Hematopoietic multipotent progenitor cell treated with erythropoietin and hydrocortisone succinate and interleukin-3 and kit ligand, for 17 days (in vitro differentiated cells): ENCODE results near the gene CCDC180.
"Not testable (repeated sequence)": the region's sequence is repeated elsewhere in the genome, so short reads cannot be mapped to it uniquely, and the experiment has no call there.

Experiments
- DNase-seq: peaks from one replicate; pipeline ENCODE4 v3.0.0-alpha.2; 2015; ENCODE audit warnings: low spot score

Gene CCDC180

GRCh38 chr9:97311798-97312500 is 4.5 kb downstream of the CCDC180 start:
- no peak for DNase-seq

- no peak for DNase-seq
These were observed 5.1 kb downstream of the CCDC180 start for GRCh38 chr9:97312556-97312955.

DNA sequence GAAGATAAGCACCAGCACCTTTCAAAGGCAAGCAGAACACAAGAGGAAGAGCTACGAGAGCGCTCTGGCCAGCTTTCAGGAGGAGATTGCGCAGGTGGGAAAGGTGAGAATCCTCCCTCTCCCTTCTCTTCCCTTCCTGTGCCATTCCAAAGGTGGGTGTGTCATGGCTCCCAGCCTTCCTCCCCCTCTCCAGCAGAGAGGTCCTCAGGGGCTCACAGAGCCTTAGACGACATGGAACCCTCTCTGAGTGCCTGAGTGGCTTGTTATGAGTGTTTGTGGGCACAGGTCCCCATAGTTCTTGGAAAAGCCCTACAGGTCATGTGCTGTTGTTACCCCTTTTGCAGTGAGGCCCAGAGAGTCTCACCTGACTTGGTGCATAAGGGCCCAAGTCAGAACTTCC is 5.8 kb downstream of the CCDC180 start:
- DNase-seq = no peak

DNA sequence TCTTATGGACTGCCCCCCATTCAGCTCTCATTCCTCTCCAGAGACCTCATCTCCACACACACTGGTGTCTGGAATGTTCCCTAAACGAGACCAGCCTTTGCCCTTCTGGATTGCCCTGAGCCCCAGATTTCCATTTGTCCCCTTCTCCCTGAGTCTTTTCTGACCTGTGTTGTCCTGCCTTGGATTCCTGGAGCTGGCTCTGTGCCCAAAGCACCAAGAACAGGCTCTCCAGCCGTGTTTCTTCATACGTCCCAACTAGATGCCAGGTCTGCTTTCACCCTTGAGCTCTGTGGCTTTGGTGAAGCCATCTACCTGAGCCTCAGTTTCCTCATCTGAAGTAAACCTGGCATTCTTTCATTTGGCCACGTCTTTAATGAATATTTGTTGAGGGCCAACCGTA is 6.3 kb downstream of the CCDC180 start:
- no peak for DNase-seq

DNA sequence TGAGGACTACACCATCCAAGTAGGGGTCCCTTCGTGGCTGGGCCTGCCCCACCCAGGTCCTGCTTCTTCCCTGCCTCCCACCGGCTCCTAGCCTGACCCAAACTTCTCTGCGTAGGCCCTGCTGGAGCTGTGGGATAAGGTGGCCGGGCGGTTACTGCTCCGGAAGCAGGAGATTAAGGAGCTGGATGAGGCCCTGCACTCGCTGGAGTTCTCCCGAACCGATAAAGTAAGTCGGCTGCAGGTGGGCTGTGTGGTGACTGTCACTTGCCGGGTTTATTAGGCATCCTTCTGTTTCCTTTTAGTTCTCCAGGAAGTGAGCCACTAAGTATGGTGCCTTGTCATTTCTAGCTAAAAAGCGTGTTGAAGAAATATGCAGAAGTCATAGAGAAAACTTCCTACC is 7.0 kb downstream of the CCDC180 start:
- DNase-seq = no peak

- no peak for DNase-seq
These were observed 8.1 kb downstream of the CCDC180 start for GRCh38 chr9:97315550-97315949.

- no peak for DNase-seq
These were observed 9.4 kb downstream of the CCDC180 start for GRCh38 chr9:97316904-97317303.

- no peak for DNase-seq
These were observed 11.0 kb downstream of the CCDC180 start for GRCh38 chr9:97318433-97318832.

- DNase-seq = no peak
These were observed 11.9 kb downstream of the CCDC180 start for GRCh38 chr9:97319395-97319794.

- DNase-seq = no peak
These were observed 12.7 kb downstream of the CCDC180 start for GRCh38 chr9:97320080-97320642.

DNA sequence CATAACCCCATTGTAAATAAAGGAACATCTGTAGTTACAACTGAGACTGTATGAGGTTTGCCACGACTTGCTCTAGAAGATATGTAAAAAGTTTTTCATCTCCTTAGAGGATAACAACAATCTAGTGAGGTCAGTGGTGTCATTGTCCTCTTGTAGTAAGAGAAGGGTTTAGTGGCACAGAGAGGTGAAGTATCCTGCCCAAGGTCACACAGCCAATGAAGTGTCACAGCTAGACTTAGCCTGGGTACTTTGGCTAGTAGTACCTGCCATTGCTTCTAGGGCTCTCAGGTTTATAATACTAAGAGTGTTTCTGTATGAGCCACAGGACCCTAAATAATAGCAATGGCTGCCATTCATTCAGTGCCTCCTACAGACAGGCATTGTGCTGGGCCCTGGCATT is 13.8 kb downstream of the CCDC180 start:
- DNase-seq = no peak

- no peak for DNase-seq
These were observed 14.2 kb downstream of the CCDC180 start for GRCh38 chr9:97321691-97322090.

DNA sequence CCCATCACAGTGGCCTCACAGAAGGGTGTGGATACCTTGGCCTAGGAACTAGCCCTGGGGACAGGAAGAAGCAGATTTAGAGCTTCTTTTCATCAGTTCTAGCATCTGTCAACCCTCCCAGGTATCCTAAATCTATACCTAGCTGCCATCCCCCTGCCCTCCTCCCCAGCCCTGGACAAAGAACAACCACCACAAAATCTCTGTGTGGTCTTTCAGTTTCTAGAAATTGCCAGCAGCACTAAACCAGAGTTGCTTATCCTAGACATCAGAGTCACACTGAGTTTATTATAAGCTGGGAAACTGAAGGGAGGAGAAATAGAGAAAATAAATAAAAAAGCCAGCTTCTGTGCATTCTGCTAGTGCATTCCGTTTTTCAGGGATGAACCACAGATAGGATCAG is 14.6 kb downstream of the CCDC180 start:
- DNase-seq = no peak

DNA sequence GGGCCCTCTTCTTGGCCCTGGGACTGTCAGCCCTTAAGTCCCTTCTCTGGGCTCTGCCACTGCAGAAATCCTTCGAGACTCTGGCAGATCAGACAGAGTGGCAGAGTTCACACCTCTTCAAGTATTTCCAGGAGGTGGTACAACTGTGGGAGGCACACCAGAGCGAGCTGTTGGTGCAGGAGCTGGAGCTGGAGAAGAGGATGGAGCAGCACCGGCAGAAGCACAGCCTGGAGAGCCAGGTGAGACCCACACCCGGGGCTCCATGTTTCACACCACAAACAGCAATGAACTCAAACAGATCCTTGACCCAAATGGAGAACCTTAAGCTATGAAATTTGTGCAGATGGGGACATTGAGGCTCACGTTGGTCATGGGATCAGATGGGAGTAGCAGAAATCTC is 17.5 kb downstream of the CCDC180 start:
- no peak for DNase-seq

GRCh38 chr9:97327562-97327961 is 20.1 kb downstream of the CCDC180 start:
- no peak for DNase-seq

DNA sequence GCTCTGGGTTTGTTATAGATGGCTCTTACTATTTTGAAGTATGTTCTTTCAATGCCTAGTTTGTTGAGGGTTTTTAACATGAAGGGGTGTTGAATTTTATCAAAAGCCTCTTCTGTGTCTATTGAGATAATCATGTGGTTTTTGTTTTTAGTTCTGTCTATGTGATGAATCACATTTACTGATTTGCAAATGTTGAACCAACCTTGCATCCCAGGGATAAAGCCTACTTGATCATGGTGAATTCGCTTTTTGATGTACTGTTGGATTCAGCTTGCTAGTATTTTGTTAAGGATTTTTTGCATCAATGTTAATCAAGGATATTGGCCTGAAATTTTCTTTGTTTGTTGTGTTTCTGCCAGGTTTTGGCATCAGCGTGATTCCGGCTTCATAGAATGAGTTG is 25.5 kb downstream of the CCDC180 start:
- DNase-seq = no peak

DNA sequence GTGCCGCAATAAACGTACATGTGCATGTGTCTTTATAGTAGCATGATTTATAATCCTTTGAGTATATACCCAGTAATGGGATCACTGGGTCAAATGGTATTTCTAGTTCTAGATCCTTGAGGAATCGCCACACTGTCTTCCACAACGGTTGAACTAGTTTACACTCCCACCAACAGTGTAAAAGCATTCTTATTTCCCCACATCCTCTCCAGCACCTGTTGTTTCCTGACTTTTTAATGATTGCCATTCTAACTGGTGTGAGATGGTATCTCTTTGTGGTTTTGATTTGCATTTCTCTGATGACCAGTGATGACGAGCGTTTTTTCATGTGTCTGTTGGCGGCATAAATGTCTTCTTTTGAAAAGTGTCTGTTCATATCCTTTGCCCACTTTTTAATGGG is 28.2 kb downstream of the CCDC180 start:
- not testable (repeated sequence) for DNase-seq

DNA sequence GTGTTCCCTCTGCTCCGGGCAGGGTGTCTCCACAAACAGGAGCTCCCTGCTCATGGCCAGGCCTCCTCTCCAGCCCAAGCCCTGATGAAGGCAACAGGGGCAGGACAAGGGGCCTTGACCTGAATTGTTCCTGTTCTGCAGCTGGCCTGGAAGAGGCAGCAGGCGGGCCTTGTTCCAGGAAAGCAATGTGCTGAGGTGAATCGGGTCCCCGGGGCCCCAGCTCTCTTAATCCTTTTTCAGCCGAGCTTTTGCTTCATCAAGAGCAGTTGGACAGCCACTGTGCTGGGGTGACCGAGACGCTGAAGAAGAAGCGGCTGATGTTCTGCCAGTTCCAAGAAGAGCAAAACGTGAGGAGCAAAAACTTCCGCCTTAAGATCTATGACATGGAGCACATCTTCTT is 41.4 kb downstream of the CCDC180 start:
- DNase-seq = no peak

- no peak for DNase-seq
These were observed 41.9 kb downstream of the CCDC180 start for GRCh38 chr9:97349400-97349799.

- DNase-seq = no peak
These were observed 47.2 kb downstream of the CCDC180 start for GRCh38 chr9:97354637-97355036.

GRCh38 chr9:97357056-97357455 is 49.6 kb downstream of the CCDC180 start:
- no peak for DNase-seq
